22Rv1 (cell line): ENCODE data around the gene PTGES.

ENCODE experiments used
- ZFX ChIP-seq: fragments of 450-650 bp; IDR thresholded peaks from 2 replicates; pipeline ENCODE4 v1.6.1; 2017; ENCODE audit warnings: antibody characterized with exemption, borderline replicate concordance
- TF ChIP-seq, protein P1 (sequence below): fragments of 450-650 bp; IDR thresholded peaks from 2 replicates; pipeline ENCODE4 v1.5.1; 2017; ENCODE audit warnings: mild to moderate bottlenecking

DNA sequence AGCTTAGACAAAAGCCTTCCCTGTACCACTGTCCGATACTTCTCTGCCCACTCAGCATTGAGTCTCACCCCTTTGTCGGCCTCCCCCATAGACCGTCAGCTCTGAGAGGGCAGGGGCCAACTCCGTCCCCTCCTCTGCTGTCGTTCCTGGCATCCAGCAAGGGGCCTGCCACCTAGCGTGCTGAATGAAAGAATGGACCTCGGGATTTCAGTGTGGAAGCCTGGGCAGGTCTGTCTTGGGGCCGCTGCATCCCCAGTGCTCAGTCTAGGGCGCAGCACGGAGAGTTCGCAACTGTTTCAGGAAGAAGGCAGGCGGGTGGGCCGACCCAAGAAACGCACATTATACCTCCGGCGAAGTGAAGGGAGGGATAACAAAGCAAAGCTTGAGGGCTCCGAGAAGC lies 48.7 kb upstream of the PTGES start:
- TF ChIP-seq, protein P1, sequence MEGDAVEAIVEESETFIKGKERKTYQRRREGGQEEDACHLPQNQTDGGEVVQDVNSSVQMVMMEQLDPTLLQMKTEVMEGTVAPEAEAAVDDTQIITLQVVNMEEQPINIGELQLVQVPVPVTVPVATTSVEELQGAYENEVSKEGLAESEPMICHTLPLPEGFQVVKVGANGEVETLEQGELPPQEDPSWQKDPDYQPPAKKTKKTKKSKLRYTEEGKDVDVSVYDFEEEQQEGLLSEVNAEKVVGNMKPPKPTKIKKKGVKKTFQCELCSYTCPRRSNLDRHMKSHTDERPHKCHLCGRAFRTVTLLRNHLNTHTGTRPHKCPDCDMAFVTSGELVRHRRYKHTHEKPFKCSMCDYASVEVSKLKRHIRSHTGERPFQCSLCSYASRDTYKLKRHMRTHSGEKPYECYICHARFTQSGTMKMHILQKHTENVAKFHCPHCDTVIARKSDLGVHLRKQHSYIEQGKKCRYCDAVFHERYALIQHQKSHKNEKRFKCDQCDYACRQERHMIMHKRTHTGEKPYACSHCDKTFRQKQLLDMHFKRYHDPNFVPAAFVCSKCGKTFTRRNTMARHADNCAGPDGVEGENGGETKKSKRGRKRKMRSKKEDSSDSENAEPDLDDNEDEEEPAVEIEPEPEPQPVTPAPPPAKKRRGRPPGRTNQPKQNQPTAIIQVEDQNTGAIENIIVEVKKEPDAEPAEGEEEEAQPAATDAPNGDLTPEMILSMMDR: no peak
- no peak for TF ChIP-seq ZFX
